ELF-1 (cell line): ENCODE measurements around the gene INAFM1.

ENCODE experiments used
- DNase-seq: peaks from one replicate; pipeline ENCODE4 v3.0.0-alpha.2; 2016; ENCODE audit warnings: low read depth, low spot score

INAFM1 gene

GRCh38 chr19:47274071-47274890, at the start of gene INAFM1:
Gene INAFM1, plus strand, starts transcription at chr19:47274885. Its CDS starts 35 bp downstream, at chr19:47274920.
- peak; percentile 95 for DNase-seq

DNA sequence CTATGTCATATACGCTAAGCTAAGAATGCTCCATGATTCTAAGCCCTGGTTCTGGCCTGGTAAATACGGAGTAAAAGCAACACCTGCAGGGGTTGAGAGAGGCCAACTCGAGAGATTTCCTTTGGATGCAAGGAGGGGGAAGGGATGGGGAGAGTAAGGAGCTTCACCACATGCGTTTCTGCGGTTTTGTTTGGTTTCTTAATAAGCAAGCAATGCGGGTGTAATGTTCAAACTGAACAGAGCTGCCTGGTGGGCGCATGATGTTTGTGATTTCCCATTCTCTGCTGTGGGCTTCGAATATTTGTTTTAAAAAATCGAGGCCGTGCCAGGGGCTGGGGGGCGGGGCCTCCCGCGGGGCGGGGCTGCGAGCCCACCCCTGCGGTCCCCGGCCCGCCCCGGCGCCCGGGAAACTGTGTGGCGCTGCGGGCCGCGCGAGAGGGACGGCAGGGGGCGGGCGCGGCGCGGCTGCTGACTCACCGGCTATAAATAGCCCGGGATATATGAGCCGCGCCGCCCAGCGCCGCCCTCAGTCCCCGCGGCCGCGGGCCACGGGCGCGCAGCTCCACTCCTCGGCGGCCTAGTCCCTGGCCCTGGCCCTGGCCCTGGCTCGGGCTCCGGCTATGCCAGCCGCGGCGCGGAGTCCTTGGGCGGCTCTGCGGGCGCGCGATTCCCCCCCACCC, 48.8 kb upstream of the INAFM1 start:
- DNase-seq: peak; percentile 91

- no peak for DNase-seq
Observed at GRCh38 chr19:47226426-47227351, 48.0 kb upstream of the INAFM1 start.

- peak; percentile 100 for DNase-seq
Observed at GRCh38 chr19:47227352-47228167, 47.1 kb upstream of the INAFM1 start.

- DNase-seq: peak; percentile 76
Observed at GRCh38 chr19:47228168-47228936, 46.3 kb upstream of the INAFM1 start.

DNA sequence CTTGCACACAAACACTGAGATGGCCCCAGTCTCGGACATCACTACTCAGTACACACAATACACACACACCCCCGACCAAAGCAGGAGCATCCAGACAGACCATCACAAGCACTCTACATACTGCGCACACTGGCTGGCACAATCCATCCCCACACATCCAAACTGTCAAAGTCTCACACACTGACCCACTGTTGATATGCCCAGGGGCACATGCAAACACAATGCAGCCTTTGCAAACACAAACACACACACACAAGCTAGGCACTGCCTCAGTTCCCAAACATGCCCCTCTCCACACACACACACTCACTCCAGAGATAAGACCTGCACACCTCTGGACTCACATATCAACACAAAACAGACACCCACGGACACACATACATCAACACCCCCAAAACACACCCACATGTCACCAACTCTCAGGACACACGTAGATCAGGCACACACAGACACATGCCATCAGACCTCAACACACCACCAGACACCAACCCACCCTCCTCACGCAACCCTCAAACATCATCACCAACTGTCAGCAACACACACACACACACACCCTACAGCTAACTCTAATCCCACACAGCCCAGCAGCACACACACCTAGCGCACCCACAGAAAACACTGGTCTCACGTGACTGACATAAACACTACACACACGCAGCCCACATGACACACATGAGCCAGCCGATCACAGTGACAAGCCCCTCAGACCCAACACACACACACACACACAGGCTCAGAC, 45.6 kb upstream of the INAFM1 start:
- peak; percentile 54 for DNase-seq

DNA sequence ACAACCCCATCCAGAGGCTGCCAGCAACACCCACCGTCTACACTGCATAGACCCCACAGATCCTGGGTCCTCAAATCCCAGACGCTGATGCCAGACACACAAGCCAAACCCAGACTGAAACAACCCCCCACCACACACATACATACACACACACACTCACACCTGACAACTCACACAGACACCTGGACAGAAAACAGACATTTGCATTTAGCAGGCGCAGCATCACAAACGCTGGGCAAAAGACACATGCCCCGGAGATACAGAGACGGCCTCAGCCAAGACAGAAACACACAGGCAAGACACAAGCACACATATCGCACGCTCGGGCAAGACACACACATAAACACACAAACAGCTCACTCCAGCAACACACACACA, 45.0 kb upstream of the INAFM1 start:
- DNase-seq: peak; percentile 64

DNA sequence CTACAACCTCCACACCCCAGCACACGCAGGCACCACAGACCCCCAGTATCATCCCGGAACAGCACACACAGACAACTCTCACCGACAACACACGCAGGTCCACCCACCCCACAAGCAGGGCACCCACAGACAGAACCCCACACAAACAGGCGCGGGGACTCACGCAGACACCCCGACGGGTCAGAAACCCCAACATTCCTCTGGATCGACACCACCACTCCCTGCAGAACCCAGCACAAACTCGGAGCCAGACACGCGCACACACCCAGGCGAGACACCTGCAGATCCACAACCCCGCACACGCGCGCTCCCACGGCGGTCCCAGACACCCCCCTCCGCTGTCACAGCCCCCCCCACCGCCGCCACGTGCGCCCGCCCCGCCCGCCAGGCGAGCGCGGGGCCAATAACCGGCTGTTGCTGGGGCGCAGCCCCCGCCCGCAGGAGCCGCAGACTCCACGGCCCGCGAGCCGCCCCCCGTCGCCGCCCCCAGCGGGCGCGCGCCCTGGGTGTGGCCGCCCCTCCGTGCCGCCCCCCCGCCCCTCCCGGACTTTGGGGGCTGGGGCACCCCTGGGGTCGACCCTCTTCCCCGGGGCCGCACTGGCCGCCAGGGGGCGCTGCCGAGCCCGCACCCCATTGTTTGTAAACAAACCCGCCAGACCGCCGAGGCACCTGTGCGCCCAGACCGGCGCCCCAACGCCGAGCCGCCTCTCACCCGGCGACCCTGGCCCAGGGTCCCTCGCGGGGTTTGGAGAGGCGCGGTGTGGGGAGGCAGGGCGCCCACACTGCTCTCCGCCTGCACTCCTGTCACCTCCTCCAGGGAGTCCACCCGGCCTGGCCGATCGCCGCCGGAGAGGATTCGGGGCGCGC, 44.4 kb upstream of the INAFM1 start:
- DNase-seq: peak; percentile 63

DNA sequence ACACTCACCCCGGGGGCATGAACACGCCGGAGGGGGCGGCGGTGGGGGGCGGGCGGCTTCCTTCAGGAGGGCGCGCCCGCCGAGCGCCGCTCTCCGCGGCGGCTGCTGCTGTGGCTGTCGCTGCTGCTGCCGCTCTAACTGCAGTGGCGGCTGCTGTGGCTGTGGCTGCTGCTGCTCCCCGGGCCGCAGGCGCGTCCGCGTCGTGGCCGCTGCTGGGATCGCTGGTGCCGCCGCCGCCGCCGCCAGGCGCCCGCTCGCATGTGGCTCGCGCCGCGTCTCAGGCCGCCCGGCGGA, 43.8 kb upstream of the INAFM1 start, which contains the start of gene BBC3:
Gene BBC3 (minus strand): TSS at position 279 of the 294 bp plus-strand sequence. CDS start 2,768 bp downstream, outside the sequence.
- DNase-seq: no peak

GRCh38 chr19:47231215-47232054, 43.2 kb upstream of the INAFM1 start:
- DNase-seq: peak; percentile 65

- no peak for DNase-seq
Observed at GRCh38 chr19:47232422-47233211, 42.1 kb upstream of the INAFM1 start.

DNA sequence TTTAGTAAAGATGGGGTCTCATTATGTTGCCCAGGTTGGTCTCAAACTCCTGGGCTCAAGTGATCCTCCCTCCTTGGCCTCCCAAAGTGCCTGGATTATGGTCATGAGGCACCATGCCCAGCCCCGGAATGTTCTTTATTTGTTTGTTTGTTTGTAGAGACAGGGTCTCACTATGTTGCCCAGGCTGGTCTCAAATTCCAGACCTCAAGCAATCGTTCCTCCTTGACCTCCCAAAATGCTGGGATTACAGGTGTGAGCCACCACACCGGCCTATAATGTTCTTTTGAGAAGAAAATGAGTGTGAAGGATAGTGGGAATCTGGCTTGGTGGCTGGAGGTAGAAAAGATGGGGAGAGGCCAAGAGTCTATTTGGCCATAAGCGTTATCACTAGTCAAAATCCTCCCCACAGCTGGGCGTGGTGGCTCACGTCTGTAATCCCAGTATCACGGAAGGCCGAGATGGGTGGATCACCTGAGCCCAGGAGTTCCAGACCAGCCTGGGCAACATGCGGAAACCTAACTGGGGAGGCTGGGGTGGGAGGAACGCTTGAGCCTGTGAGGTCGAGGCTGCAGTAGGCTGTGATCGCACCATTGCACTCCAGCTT, 38.5 kb upstream of the INAFM1 start:
- no peak for DNase-seq

DNA sequence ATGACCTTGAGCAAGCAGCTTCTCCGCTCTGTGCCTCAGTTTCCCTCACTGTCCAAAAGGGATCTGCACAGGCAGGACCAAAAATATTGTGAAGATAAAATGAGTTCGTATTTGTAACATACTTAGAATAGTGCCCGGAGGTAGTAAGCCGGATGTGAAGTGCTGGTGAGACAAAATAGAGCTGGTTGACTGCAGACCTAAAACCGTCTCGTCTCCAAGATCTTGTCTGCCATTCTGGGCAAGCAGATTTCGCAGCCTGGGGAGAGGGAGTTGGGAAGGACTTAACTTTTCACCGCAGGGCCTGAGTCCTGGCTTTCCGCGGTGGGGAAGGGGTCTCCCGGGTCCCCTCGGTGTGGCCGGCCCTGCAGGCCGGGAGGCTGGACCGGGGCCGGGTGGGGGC, 35.5 kb upstream of the INAFM1 start:
- DNase-seq: no peak

- no peak for DNase-seq
Observed at GRCh38 chr19:47239610-47240296, 34.9 kb upstream of the INAFM1 start.

DNA sequence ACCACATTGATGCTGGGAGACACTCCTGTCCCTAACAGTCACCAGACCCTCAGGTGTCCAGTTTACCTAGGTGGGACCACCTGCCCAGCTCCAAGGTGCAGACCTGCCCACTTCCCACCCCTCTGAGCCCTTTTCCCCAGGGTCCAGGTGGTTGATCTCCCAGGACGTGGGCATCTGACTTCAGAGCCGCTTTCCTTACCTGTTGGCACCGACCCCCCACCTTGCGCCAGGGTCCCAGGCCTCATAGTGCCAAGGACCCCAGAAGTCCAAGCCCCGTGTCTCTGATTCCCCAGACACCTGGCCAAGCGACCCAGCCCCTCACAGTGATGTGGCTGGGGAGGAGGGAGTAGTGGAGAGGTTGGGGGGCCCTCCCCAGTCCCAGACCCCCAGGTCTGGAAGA, 34.1 kb upstream of the INAFM1 start:
- DNase-seq: no peak
